ENCODE measurements around the gene GPX4. TPM values are rescaled to one million over a fixed set of nuclear protein-coding genes. Genes with fewer than 3 reads are reported as not detected.

GPX4 gene
- total and polyA plus RNA-seq, 10 donors = 138 to 562 (median 247) TPM

DNA sequence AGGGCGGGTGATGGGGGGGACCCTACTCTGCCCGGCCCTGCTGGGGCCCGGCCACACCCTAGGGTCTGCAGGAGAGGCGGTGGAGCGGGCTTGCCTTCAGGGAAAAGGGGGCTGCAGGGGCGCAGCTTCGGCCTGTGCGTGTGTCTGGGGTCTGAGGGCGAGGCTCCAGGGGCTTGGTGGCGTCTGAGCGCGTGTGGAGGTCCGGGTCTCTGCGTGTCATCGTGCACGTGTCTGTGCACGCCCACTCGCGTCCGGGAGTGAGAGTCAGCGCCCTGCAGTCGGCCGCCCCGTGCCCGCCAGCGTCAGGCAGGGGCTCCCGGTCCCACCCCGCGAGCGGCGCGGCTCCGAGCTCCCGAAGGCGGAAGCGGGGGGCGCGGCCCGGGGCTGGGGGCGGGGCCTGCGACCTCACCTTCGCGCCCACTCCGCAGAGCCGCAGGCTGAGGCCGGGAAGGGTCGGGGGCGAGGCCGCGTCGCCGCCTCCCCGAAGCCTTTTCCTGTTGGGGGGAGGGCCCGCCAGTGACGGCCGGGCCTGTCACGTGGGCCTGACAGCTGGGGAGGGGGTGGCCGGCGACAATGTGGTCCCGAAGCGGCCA lies 37.0 kb upstream of the GPX4 start, which contains the start of gene ARHGAP45:
Gene ARHGAP45 (plus strand): TSS at position 420 of the 593 bp plus-strand sequence. CDS start 239 bp downstream, outside the sequence.
- peak; percentile 96 for DNase-seq
- peak within 1 kb of the TSS; percentile 77 to 97 (median 87) for H3K4me3 ChIP-seq
- intact Hi-C loops (cut with DNase I; ENCODE audit: low total_unique reads) = no loop called here
- peak within 1 kb of the TSS; percentile 80 to 98 (median 95) for H3K27ac ChIP-seq
- peaks cover 48 to 86% (median 76%) of the 10 kb centered on the region in 6 donors for H3K4me1 ChIP-seq
- H3K27me3 ChIP-seq (replicated peaks in 1 of 7) = peaks cover 0 to 18% (median 0%) of the 10 kb centered on the region in 7 donors
- 2 to 9% (median 4%) methylated on average over 4 to 61 of the region's 61 CpGs for WGBS, 5 donors
- TF ChIP-seq CTCF (IDR thresholded peaks at IDR 0.05 in 8 of 11, conservative IDR thresholded peaks at IDR 0.05 in 3 of 11) = no peak
- no peak for TF ChIP-seq POLR2A (IDR thresholded peaks at IDR 0.05)
- peak; percentile 86 to 91 (median 89) for TF ChIP-seq POLR2AphosphoS5 (IDR thresholded peaks at IDR 0.05)
- peaks cover 0 to 39% (median 19%) of the 10 kb centered on the region in 6 donors for H3K36me3 ChIP-seq
- no peaks in the 10 kb centered on the region for H3K9me3 ChIP-seq

- peak overlapping the region; percentile 80 to 98 (median 95) for H3K27ac ChIP-seq
- H3K27me3 ChIP-seq (replicated peaks in 1 of 7) = peaks cover 0 to 18% (median 0%) of the 10 kb centered on the region in 7 donors
- H3K9me3 ChIP-seq = no peaks in the 10 kb centered on the region
- peaks cover 48 to 92% (median 82%) of the 10 kb centered on the region in 6 donors for H3K4me1 ChIP-seq
- peak; percentile 92 for DNase-seq
- H3K4me3 ChIP-seq = peak overlapping the region; percentile 77 to 97 (median 87)
- intact Hi-C loops (cut with DNase I; ENCODE audit: low total_unique reads) = no loop called here
- H3K36me3 ChIP-seq = peaks cover 0 to 39% (median 24%) of the 10 kb centered on the region in 6 donors
- TF ChIP-seq POLR2A (IDR thresholded peaks at IDR 0.05) (no peak), POLR2AphosphoS5 (IDR thresholded peaks at IDR 0.05) (no peak), CTCF (IDR thresholded peaks at IDR 0.05 in 8 of 11, conservative IDR thresholded peaks at IDR 0.05 in 3 of 11) (no peak)
- WGBS, 5 donors = 1 to 10% (median 2%) methylated on average over 14 to 38 of the region's 38 CpGs
Observed at GRCh38 chr19:1067341-1067957, 36.3 kb upstream of the GPX4 start.

DNA sequence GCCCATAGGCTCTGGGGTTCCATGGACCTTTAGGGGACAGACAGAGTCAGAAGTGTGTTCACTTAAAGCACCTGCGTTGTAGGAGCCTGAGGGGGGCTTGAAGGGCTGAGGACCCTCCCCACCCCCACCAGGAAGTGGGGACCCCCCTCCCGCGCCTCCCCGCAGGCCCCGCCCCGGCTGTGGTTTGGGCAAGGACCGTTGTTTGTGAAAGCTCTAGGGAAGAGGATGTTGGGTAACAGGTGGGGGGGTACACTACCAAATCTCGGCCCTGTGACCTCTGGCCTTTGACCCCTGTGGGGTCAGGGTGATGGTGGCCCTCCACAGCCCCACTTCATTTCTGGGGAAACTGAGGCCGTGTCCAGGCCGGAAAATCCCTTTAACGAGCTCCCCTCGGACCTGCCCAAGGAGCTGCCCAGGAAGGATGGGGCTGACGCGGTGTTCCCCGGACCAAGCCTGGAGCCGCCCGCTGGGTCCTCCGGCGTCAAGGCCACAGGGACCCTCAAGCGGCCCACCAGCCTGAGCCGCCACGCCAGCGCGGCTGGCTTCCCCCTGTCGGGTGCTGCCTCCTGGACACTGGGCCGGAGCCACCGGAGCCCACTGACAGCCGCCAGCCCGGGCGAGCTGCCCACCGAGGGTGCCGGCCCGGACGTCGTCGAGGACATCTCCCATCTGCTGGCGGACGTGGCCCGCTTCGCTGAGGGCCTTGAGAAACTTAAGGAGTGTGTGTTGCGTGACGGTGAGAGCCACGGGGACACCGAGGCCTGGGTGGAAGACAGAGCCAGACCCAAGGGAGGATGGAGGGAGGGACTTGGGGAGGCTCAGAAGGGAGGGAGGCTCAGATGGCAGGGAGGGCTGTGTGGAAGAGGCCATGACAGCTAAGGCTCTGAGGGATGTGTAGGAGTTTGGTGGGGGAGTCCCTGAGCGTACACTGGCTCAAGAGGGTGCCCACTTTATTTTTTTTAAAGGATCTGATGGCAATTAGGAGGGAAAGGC lies 35.5 kb upstream of the GPX4 start:
- H3K27me3 ChIP-seq (replicated peaks in 1 of 7) = peaks cover 0 to 18% (median 0%) of the 10 kb centered on the region in 7 donors
- peaks cover 54 to 100% (median 91%) of the 10 kb centered on the region in 6 donors for H3K4me1 ChIP-seq
- intact Hi-C loops (cut with DNase I; ENCODE audit: low total_unique reads) = no loop called here
- no peaks in the 10 kb centered on the region for H3K9me3 ChIP-seq
- TF ChIP-seq POLR2A (IDR thresholded peaks at IDR 0.05) = peak in 1 of 3 donors; percentile 57
- TF ChIP-seq POLR2AphosphoS5 (IDR thresholded peaks at IDR 0.05) = peak; percentile 56 to 78 (median 64)
- no peak for TF ChIP-seq CTCF (IDR thresholded peaks at IDR 0.05 in 8 of 11, conservative IDR thresholded peaks at IDR 0.05 in 3 of 11)
- peak overlapping the region; percentile 77 to 97 (median 87) for H3K4me3 ChIP-seq
- DNase-seq = peak; percentile 97
- 13 to 29% (median 17%) methylated on average over 21 to 45 of the region's 45 CpGs for WGBS, 5 donors
- H3K36me3 ChIP-seq = peaks cover 0 to 48% (median 33%) of the 10 kb centered on the region in 6 donors
- peak overlapping the region; percentile 80 to 98 (median 95) for H3K27ac ChIP-seq

Measured in spleen (tissue), 11 donors.